WTC11 (cell line): ENCODE data around the gene JHY.

Experiments used
- CTCF ChIP-seq: fragments of 200-600 bp; IDR thresholded peaks from 2 replicates; pipeline ENCODE4 v1.8.0; 2022; ENCODE audit warnings: antibody characterized with exemption
- E2F1 ChIP-seq: sonication (generic); formaldehyde crosslinking; IDR thresholded peaks from 2 replicates; pipeline ENCODE4 v1.8.0; 2022; ENCODE audit warnings: mild to moderate bottlenecking, missing genetic modification reagents
- ETV6 ChIP-seq: sonication (generic); formaldehyde crosslinking; IDR thresholded peaks from 2 replicates; pipeline ENCODE4 v1.8.1; 2022; ENCODE audit warnings: mild to moderate bottlenecking, missing genetic modification reagents
- JUN ChIP-seq: sonication (generic); formaldehyde crosslinking; IDR thresholded peaks from 2 replicates; pipeline ENCODE4 v1.8.0; 2023; ENCODE audit warnings: mild to moderate bottlenecking, missing genetic modification reagents
- NFYB ChIP-seq: sonication (generic); formaldehyde crosslinking; conservative IDR thresholded peaks from 2 replicates; pipeline ENCODE4 v1.8.0; 2022; ENCODE audit warnings: low read depth, missing genetic modification reagents
- SMAD3 ChIP-seq: sonication (generic); formaldehyde crosslinking; IDR thresholded peaks from 2 replicates; pipeline ENCODE4 v1.8.0; 2022; ENCODE audit warnings: missing genetic modification reagents, mild to moderate bottlenecking, borderline replicate concordance
- SOX15 ChIP-seq: fragments of 250-450 bp; sonication (Bioruptor Pico); IDR thresholded peaks from 2 replicates; pipeline ENCODE4 v1.9.0; 2021; ENCODE audit warnings: mild to moderate bottlenecking
- TF ChIP-seq, protein P1 (sequence below): sonication (generic); formaldehyde crosslinking; IDR thresholded peaks from 2 replicates; pipeline ENCODE4 v1.8.0; 2022; ENCODE audit warnings: mild to moderate bottlenecking, missing genetic modification reagents
- TF ChIP-seq, protein P2 (sequence below): sonication (generic); formaldehyde crosslinking; IDR thresholded peaks from 2 replicates; pipeline ENCODE4 v1.8.1; 2022; ENCODE audit warnings: low read depth, mild to moderate bottlenecking, moderate library complexity, missing genetic modification reagents, borderline replicate concordance

GRCh38 chr11:122851366-122851966 is 31.1 kb upstream of the JHY start:
- no peak for TF ChIP-seq JUN (CRISPR knock-in tag)
- no peak for TF ChIP-seq CTCF
- no peak for TF ChIP-seq SOX15 (CRISPR knock-in tag)
- TF ChIP-seq, protein P1, sequence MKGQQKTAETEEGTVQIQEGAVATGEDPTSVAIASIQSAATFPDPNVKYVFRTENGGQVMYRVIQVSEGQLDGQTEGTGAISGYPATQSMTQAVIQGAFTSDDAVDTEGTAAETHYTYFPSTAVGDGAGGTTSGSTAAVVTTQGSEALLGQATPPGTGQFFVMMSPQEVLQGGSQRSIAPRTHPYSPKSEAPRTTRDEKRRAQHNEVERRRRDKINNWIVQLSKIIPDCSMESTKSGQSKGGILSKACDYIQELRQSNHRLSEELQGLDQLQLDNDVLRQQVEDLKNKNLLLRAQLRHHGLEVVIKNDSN (CRISPR knock-in tag) = no peak
- TF ChIP-seq, protein P2, sequence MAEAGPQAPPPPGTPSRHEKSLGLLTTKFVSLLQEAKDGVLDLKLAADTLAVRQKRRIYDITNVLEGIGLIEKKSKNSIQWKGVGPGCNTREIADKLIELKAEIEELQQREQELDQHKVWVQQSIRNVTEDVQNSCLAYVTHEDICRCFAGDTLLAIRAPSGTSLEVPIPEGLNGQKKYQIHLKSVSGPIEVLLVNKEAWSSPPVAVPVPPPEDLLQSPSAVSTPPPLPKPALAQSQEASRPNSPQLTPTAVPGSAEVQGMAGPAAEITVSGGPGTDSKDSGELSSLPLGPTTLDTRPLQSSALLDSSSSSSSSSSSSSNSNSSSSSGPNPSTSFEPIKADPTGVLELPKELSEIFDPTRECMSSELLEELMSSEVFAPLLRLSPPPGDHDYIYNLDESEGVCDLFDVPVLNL (CRISPR knock-in tag) = no peak
- TF ChIP-seq NFYB (CRISPR knock-in tag) = no peak
- no peak for TF ChIP-seq ETV6 (CRISPR knock-in tag)
- TF ChIP-seq SMAD3 (CRISPR knock-in tag) = no peak
- no peak for TF ChIP-seq E2F1 (CRISPR knock-in tag)
